HG02642 (cell line): Measurements from ENCODE around the gene CAMTA1.

Experiments
- ATAC-seq: cut with Tn5 transposase; IDR thresholded peaks from one replicate; pipeline ENCODE4 v1.9.1; 2021; ENCODE audit warnings: mild to moderate bottlenecking; ENCODE audit not compliant: unreplicated experiment, poor library complexity

Gene CAMTA1

DNA sequence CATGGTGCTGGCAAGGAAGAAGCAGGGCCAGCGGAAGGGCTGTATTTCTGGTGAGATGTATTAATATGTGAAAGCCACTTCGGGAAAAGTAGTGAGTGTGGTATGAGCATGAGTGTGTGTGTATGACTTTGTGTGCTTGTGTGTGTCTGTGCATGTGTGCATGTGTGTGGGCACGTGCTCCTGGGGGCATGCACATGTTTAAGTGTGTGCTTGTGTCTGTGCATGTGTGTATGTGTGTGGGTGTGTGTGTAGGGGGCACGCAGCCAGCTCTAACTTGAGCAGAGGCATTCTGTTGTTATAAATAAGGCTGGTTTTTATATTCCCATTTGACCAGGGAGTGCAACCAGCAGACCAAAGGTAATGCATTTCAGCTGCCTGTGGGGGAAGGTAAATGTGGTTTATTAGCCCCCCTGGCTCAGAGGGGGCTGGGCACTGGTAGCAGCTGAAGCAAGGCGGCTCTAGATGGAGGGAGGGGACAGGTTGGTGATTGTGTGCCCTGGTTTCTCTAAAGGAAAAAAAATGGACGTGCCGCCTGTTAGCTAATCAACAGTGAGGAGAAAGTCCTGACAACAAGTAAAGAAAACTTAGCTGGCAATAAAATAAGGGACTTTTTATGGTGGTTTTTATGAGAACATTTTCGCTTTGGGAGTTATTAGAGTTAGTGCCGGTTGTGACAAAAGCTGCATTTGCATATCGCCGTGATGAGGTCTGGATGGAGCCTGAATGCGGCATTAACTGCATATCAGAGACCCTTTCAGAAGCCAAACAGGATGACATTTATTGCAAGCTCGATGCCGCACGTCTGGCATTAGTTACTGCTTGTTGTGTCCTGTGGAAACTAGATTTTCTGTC is 180.1 kb downstream of the CAMTA1 start:
- no peak for ATAC-seq

- no peak for ATAC-seq
These were observed 180.6 kb downstream of the CAMTA1 start for GRCh38 chr1:6965935-6966241.

DNA sequence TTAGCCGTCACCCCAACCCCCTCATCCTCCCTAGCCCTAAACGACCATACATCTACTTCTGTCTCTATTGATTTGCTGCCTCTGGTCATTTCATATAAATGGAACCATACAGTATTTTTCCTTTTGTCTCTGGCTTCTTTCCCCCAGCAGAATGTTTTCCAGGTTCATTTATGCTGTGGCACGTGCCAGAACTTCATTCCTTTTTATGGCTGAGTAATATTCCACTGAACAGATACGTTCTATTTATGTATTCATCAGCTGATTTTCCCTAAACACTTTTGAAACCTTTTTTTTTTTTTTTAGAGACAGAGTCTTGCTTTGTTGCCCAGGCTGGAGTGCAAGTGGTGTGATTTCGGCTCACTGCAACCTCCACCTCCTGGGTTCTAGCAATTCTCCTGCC is 181.1 kb downstream of the CAMTA1 start:
- no peak for ATAC-seq

GRCh38 chr1:6967431-6968111 is 182.3 kb downstream of the CAMTA1 start:
- ATAC-seq = no peak

GRCh38 chr1:6969106-6969505 is 183.9 kb downstream of the CAMTA1 start:
- no peak for ATAC-seq

DNA sequence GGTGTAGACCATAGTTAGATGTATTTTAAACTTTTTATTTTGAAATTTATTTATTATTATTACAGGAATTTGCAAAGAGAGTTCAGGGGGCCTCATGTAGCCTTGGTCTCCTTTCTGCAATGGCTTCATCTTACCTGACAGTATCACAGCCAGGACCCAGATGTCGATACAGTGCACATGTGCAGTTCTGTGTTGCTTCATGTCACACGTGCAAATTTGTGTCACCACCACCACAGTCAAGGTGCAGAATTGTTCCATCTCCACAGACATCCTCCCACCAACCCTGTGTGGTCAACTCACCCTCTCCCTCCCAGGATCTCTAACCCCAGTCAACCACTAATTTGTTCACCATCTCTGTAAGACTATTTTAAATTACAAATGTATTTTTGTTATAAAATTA is 184.5 kb downstream of the CAMTA1 start:
- ATAC-seq = no peak

GRCh38 chr1:6970221-6970620 is 185.0 kb downstream of the CAMTA1 start:
- no peak for ATAC-seq

DNA sequence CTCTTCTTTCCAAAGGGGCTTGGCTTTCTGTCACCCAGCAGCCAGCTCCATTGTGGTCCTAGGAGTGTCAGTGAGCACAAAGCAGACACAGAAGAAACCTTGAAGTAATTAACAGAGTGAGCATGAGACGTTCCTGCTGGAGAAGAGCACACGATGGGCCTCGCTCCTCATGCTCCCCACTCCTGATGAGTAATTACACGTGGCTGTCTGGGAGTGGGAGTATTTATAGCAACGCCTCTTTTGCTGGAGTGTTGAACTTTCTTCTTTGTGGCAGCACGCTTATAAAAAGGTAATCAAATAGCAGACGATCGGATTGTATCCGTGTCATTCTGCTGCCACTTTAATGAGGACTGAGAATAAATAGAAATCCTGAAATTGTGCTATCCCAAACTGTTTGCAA is 185.8 kb downstream of the CAMTA1 start:
- ATAC-seq = no peak

GRCh38 chr1:6971699-6972098 is 186.4 kb downstream of the CAMTA1 start:
- no peak for ATAC-seq

DNA sequence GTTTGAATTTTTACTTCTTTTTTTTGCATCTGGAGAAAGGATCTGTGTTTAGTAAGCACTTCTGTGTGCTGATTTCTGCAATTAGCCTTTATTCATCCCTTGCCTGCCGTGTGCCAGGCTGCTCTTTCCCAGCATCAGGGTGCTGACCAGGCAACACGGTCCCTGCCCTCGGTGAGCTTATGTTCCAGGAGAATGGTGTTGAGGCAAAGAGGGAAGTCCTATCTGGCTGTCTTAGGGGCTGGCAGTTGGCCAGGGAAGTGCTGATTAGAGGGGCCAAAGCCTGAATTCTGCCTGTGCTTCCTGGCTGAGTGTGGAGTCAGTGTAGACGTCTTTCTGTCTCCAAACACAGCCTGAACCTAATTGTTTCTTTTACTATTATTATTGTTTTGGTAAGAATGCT is 187.1 kb downstream of the CAMTA1 start:
- no peak for ATAC-seq

GRCh38 chr1:6975331-6976043 is 190.2 kb downstream of the CAMTA1 start:
- ATAC-seq = no peak

- no peak for ATAC-seq
These were observed 190.8 kb downstream of the CAMTA1 start for GRCh38 chr1:6976044-6976375.

- ATAC-seq = no peak
These were observed 193.9 kb downstream of the CAMTA1 start for GRCh38 chr1:6979003-6979613.

GRCh38 chr1:6981595-6981994 is 196.3 kb downstream of the CAMTA1 start:
- ATAC-seq = no peak

DNA sequence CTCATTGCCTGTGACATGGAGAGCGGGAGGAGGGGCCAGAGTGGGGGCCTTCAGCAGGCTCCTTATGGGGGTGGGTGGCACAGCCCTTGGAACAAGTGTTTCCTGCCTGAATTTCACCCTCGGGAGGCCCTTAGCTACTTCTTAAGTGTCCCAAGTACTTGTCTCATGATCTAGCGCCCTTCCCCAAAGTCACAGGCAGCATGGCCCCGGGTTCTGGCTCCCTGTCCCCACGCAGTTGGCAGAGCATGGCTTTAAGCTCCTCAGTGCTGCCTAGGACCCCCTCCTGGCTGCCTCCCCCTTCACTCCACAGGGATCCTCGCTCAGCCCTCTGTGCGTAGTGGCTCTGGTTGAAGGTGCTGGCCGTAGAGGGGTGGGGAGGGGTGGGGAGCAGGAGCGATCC is 197.2 kb downstream of the CAMTA1 start:
- no peak for ATAC-seq

DNA sequence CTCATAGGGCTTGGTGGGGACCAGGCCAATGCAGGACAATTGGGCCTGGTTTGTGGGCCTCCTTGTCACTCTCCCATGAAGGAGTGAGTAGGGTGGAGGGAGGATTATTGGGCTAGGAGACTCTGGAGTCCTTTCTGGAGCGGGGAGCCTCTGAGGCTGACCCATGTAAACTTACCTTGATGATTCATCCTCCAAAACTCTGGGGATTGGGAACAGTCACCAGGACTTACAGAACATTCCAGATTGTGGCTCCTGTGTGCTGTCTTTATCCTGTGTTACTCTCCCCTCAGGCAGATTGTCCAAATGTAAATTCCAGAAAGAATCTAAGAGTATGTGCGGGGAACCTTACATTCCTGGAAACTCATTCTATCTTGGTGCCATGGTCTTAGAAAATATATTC is 197.6 kb downstream of the CAMTA1 start:
- no peak for ATAC-seq

DNA sequence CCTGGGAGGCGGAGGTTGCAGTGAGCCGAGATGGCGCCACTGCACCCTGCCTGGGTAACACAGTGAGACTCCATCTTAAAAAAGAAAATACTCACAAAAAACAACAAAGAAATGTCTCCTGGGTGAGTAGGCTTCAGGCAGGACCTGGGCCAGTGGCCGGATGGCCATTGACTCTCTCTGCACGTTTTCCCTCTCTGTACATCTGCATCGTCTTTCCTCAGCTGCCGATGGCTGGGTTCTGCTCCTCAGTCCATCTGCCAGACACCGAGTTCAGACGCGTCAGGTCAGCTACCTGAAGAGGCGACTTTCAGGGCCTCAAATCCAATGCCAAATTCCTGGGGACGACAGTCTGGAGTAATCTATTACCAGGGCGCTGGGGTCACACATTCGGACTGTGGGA is 199.3 kb downstream of the CAMTA1 start:
- no peak for ATAC-seq

DNA sequence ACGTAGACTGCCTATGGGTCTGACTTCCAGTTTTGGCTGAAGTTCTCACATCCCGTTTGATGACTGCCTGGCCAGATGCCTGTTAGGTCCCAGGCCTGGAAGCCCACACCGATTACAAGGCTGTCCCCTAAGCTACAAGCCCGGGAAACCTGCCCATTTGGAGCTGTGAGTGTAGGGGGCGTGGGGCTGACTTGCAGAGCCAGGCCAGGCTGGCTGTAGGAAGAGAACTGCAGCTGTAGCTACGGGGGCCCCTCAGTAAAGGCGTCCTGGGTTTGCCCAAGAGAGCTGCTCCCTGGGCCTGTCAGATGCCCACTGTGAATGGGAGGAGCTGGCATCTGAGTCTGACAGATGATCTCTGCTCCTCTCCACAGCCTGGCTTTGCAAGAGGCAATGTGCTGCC is 199.7 kb downstream of the CAMTA1 start:
- no peak for ATAC-seq

DNA sequence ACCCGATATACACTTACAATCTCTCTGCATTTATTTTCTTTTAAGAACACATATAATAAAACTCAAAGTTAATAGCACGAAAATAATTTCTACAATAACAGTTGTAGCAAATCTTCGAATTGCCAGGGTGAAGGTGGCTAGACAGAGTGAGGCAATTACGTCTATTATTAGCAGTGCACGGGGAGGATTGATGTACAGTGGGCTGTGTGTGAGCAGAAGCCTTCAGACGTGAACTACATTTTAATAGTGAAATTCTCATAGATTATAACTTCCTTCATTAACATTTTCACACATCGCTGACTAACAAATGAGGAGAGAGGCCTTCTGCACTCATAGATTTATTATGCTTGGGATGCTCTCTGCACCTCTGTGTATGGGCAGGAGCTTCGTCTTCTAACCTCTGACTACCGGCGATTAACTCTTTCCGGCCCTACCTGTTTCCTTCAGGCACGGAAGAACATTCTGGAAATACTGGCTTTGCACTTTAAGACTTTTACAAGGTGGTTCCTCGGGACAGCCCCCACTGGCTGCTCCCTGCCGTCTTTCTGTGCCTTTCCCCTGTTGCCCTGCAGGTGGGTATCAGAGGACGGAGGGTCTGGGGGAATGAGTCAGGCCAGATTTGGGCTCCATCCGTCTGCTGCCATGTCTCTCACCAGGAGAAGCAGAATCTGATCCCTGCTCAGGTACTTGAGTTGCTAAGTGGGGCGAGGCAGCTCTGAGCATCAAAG is 200.5 kb downstream of the CAMTA1 start:
- no peak for ATAC-seq

GRCh38 chr1:6986281-6986680 is 201.0 kb downstream of the CAMTA1 start:
- ATAC-seq = no peak

DNA sequence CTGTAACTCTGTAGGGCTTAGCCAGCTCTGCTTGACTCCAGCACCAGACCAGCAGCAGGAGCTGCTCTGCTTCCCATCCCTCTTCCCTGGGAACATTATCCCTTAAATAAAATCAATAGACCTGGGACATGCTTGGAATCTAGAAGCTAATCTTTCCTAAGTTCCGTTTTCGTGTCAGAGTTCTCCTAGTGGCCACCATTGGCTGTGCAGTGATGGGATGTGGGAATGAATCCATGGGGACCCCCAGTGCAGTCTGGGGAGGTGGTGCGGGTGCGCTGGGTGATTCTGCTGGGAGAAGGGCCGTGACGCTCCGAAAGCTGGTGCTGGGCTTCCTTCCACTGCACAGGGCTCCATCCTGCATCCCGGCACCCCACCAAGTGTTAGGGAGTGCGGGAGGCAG is 202.7 kb downstream of the CAMTA1 start:
- ATAC-seq = no peak
